Activated T-cell treated with anti-CD3 and anti-CD28 coated beads, Interleukin-2, amount 50 U/mL, for 24 hours (primary cell): ENCODE measurements around the gene STK4.

Source experiments
- DNase-seq: peaks from one replicate; pipeline ENCODE4 v3.0.0-alpha.2; 2020
- H3K27ac Mint-ChIP-seq: 2 replicates; pipeline ENCODE4 v1.8.0; 2020; ENCODE audit warnings: mild to moderate bottlenecking, mixed read lengths
- H3K27me3 Mint-ChIP-seq: 2 replicates; pipeline ENCODE4 v1.8.0; 2020; ENCODE audit warnings: mixed read lengths
- H3K36me3 Mint-ChIP-seq: 2 replicates; pipeline ENCODE4 v1.8.0; 2020; ENCODE audit warnings: low read depth, mixed read lengths
- H3K4me1 Mint-ChIP-seq: 2 replicates; pipeline ENCODE4 v1.8.0; 2020; ENCODE audit warnings: low read depth, mixed read lengths
- H3K4me3 Mint-ChIP-seq: 2 replicates; pipeline ENCODE4 v1.8.0; 2020; ENCODE audit warnings: mild to moderate bottlenecking, moderate library complexity, mixed read lengths
- H3K9me3 Mint-ChIP-seq: 2 replicates; pipeline ENCODE4 v1.8.0; 2020; ENCODE audit warnings: mixed read lengths

STK4 gene

DNA sequence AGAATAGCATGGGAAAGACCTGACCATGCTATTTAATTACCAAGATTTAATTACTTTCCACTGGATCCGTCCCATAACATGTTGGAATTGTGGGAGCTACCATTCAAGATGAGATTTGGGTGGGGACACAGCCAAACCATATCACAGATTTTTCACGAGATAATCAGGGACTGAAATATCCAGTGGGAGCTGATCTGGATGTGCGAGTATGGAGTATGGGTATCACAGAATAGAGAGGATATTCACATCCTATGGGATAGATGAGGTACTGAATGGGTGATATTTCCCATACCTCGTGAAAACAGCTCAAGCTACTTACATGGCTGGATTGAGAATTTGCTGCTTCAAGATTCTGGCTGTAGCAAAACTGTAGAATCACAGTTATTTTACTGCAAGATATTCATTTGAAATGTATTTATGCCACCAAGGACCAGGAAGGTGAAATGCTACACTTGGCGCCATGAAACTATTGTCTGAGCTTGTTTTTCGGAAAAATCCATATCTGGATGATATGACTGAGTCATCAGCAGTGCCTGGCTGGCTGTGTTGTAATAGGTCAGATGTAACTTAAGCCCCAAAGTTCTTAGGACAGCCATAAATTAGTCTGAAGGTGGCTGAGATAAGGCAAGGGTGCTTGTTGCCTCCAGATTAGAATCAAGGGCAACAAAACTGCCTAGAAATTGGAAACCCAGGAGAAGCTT is 104.8 kb downstream of the STK4 start:
- Mint-ChIP-seq H3K4me3 (no peak overlapping the region), H3K9me3 (no peaks in the 10 kb centered on the region), H3K36me3 (peaks cover 91% of the 10 kb centered on the region), H3K4me1 (peaks cover 64% of the 10 kb centered on the region), H3K27ac (peak overlapping the region; percentile 73), H3K27me3 (no peaks in the 10 kb centered on the region)
- no peak for DNase-seq

DNA sequence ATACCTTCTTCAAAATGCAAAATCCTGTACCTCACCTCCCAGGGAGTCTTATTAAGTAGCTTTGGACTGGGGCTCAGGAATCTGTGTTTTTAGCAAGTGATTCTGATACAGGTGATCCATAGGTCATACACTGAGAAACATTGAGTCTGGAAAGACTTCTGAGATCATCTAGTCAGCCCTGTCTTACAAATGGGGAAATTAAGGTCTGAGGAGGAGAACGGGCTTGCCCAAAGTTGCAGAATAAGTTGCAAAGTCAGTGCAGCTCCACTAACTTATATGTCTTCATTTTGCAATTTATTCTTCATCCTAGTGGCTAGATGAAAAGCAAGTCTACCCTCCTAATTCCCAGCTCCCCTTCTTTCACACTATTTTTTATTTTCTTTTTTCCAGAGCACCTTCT is 105.8 kb downstream of the STK4 start:
- H3K4me3 Mint-ChIP-seq, result no peak overlapping the region
- DNase-seq, result no peak
- H3K36me3 Mint-ChIP-seq, result peaks cover 92% of the 10 kb centered on the region
- no peaks in the 10 kb centered on the region for H3K9me3 Mint-ChIP-seq
- H3K27ac Mint-ChIP-seq, result peak overlapping the region; percentile 79
- no peaks in the 10 kb centered on the region for H3K27me3 Mint-ChIP-seq
- H3K4me1 Mint-ChIP-seq, result peaks cover 55% of the 10 kb centered on the region

DNA sequence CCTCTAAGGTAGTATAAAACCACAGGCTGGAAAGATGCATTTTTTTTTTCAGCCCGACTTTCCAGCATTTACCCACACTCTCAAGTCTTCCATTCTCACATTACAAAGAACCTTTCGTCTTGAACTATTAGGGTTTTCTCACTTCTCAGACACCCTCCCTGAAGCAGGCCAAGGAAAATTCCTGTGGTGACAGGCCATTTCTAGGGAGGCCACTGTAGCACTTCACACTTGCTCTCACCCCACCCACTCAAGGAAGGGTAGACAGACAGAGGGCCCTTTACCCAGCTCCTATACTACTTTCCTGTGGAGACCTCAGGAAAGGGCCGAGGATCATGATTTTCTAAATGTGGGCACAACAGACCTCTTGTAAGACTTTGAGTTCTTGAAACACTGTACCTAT is 106.9 kb downstream of the STK4 start:
- no peaks in the 10 kb centered on the region for H3K9me3 Mint-ChIP-seq
- H3K27ac Mint-ChIP-seq, result peak overlapping the region; percentile 87
- H3K4me1 Mint-ChIP-seq, result peaks cover 44% of the 10 kb centered on the region
- no peak for DNase-seq
- H3K4me3 Mint-ChIP-seq, result no peak overlapping the region
- peaks cover 92% of the 10 kb centered on the region for H3K36me3 Mint-ChIP-seq
- no peaks in the 10 kb centered on the region for H3K27me3 Mint-ChIP-seq

DNA sequence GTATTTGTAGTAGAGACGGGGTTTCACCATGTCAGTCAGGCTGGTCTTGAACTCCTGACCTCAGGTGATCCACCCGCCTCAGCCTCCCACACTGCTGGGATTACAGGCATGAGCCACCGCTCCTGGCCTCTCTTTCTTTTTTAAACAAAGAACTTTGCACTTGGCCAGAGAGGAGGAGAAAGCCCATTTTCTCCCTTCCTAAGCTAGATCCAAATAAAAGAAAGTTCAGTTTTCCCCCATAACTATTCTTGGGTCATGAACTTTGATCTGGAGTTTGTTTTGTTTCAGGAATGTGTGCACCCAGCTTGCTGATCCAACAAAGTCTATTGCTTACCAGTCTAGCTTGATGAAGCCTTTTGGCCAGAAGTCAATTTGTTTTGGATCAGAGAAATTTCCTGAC is 111.2 kb downstream of the STK4 start:
- Mint-ChIP-seq H3K36me3 (peaks cover 98% of the 10 kb centered on the region), H3K27me3 (no peaks in the 10 kb centered on the region), H3K27ac (peak overlapping the region; percentile 42), H3K4me1 (peaks cover 10% of the 10 kb centered on the region), H3K9me3 (peaks cover 9% of the 10 kb centered on the region), H3K4me3 (no peak overlapping the region)
- DNase-seq, result no peak

DNA sequence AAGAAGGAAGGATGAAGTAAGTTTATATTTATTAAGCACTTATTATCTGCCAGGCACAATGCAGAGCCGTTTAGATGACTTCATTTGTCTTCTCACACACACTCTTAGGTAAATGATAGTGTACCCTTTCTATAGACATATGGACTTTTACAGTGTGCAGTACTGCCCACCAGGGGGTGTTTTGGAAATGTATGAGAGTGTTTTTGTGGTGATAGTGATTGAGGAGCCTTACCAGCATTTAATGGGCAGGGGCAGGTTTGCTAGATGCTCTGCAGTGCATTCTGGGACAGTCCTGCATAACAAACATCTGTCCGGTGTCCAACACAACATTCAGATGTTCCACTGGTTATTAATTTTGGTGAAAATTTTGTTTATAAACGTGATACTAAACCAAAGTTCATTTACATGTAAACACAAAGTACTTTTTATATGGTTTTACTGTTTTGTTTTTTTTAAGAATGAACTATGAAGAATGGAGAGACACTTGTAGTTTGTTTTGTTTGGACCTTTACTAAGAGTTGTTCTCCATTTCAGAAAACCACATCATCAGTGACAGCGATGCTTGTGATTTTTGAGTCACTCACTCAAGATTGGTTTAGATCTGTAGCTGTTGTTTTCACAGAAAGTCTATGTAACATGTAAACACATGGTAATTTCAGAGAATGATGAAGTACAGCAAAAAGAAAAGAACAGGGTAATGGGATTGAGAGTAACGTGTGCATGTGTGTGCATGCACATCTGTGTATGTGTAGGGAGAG is 114.7 kb downstream of the STK4 start:
- H3K4me3 Mint-ChIP-seq, result no peak overlapping the region
- H3K9me3 Mint-ChIP-seq, result peaks cover 9% of the 10 kb centered on the region
- peak overlapping the region; percentile 2 for H3K27ac Mint-ChIP-seq
- peaks cover 100% of the 10 kb centered on the region for H3K36me3 Mint-ChIP-seq
- H3K27me3 Mint-ChIP-seq, result no peaks in the 10 kb centered on the region
- H3K4me1 Mint-ChIP-seq, result peaks cover 2% of the 10 kb centered on the region
- no peak for DNase-seq

DNA sequence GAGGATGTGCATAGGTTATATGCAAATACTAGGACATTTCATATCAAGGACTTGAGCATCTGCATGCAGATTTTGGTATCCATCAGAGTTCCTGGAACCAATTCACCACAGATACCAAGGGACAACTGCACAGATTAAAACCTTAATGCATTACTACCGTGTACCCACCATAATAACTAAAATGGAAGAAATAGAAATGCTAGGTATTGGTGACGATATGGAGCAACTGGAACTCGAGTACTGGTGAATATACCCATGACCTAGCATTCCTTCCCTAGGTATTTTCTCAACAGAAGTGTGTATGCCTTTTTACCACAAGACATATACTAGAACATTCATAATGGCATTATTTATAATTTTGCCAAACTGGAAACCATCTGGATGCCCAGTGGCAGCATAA is 116.2 kb downstream of the STK4 start:
- no peak overlapping the region for H3K27ac Mint-ChIP-seq
- H3K9me3 Mint-ChIP-seq, result peaks cover 9% of the 10 kb centered on the region
- no peak for DNase-seq
- peaks cover 3% of the 10 kb centered on the region for H3K4me1 Mint-ChIP-seq
- H3K36me3 Mint-ChIP-seq, result peaks cover 100% of the 10 kb centered on the region
- H3K4me3 Mint-ChIP-seq, result no peak overlapping the region
- H3K27me3 Mint-ChIP-seq, result no peaks in the 10 kb centered on the region

DNA sequence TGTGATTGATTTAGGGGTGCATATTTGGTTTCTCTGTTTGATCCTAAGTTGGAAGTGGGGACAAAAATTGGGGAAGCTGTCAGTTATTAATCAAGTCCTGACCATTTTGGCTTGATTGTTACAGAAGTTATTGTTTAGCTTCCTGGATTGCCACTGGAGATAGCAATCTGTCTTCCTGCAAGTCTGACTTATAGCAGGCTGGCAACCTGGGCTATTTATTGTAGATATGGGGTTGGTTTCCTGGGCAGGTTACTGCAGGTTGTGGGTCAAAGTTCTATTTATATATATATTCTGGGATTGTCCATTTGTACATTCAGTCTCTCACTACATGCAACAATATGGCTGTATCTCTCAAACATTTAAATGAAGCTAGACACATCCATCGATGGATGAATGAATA is 116.8 kb downstream of the STK4 start:
- H3K27ac Mint-ChIP-seq, result peak overlapping the region; percentile 55
- DNase-seq, result no peak
- H3K4me1 Mint-ChIP-seq, result peaks cover 3% of the 10 kb centered on the region
- no peak overlapping the region for H3K4me3 Mint-ChIP-seq
- H3K27me3 Mint-ChIP-seq, result no peaks in the 10 kb centered on the region
- peaks cover 100% of the 10 kb centered on the region for H3K36me3 Mint-ChIP-seq
- H3K9me3 Mint-ChIP-seq, result peaks cover 9% of the 10 kb centered on the region

DNA sequence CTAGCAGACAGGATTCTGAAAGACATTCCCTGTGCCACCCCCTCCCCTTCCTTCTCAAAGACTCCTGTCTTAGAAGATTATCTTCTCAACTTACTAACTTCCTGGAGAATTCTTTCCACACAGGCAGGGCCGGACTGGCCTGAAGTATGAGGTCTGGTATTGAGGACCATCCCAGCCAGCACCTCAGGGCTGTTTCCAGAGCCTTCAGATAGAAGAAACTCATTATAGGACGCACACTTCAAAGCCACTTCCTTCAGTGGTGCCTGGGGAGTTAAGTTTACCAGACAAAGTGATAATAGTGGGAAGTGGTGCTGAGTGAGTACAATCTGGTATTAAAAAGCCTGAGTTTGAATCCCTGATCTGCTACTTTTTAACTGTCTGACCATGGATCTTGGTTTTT is 119.0 kb downstream of the STK4 start:
- Mint-ChIP-seq H3K36me3 (peaks cover 97% of the 10 kb centered on the region), H3K27me3 (no peaks in the 10 kb centered on the region), H3K4me1 (peaks cover 3% of the 10 kb centered on the region), H3K27ac (peak overlapping the region; percentile 62), H3K9me3 (peaks cover 4% of the 10 kb centered on the region), H3K4me3 (no peak overlapping the region)
- no peak for DNase-seq

DNA sequence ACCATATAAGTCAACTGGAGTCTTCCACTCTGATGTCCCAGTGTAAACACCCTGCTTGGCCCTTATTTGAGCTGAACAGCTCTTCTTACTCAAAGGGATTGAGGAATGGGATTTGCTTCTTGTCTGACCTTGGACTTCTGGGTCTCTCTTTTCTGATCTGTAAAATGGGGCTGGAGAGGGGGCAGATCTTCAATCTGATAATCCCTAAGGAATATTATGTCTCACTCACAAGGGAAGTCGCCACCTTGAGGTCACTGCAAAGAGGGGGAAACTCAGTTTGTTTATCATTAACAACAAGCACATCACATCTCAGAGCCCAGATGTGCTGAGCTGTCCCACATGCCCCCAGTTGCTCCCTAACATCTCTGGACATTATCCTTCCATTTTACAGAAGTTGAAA is 119.6 kb downstream of the STK4 start:
- H3K9me3 Mint-ChIP-seq, result peaks cover 4% of the 10 kb centered on the region
- no peak overlapping the region for H3K4me3 Mint-ChIP-seq
- H3K4me1 Mint-ChIP-seq, result peaks cover 3% of the 10 kb centered on the region
- H3K36me3 Mint-ChIP-seq, result peaks cover 97% of the 10 kb centered on the region
- peak overlapping the region; percentile 50 for H3K27ac Mint-ChIP-seq
- no peak for DNase-seq
- H3K27me3 Mint-ChIP-seq, result no peaks in the 10 kb centered on the region

DNA sequence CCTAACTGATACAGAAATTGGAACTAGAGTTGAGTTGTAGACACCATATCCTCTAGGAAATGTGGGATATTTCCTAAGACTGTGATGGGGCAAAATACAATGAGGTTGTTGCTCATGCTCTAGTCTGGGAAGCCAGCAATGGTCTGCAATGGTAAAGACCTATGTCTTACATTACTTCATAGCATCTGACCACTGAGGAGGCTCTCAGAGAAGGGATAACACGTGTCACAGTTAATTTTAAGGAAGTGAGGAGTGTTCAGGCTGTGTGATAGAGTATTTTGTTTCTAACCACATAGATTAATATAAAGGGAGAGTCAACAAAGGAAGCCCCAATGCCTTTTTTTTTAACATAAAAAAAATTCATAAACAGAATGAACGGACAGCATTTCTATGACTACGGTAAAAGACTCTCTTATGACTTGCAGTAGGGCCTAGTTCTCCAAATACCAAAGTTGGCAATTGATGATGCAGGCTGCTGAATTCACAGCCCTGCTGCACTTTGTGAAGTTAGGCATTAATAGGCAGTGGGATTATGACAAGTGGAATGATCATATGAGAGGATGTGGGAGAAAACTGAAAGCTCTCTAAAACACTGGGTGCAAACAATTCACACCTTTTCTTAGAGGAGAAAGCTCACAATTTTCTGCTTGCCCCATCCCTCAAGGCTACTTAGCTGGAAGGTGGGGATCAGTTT is 120.9 kb downstream of the STK4 start:
- Mint-ChIP-seq H3K27me3 (no peaks in the 10 kb centered on the region), H3K4me3 (no peak overlapping the region), H3K27ac (peak overlapping the region; percentile 41), H3K4me1 (peaks cover 3% of the 10 kb centered on the region), H3K36me3 (peaks cover 86% of the 10 kb centered on the region), H3K9me3 (no peaks in the 10 kb centered on the region)
- DNase-seq, result no peak

DNA sequence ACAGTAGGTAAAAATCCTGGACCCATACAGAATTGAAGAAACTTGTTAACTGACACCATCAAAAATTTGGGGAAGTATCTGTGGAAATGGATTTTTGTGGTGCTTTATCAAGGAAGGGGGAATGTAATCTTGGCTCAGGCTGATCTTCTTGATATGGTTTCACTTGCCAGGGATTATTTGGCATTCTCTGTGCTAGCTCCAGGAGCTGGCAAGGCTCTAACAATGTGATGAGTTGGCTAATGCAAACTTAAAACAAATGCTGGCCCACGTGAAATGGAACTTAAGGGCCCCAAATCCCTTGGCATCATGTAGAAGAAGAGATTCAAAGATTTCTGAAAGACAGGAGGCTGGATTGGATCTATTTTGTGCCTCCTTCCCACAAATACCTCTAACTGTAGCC is 121.5 kb downstream of the STK4 start:
- no peaks in the 10 kb centered on the region for H3K9me3 Mint-ChIP-seq
- peak overlapping the region; percentile 41 for H3K27ac Mint-ChIP-seq
- H3K27me3 Mint-ChIP-seq, result no peaks in the 10 kb centered on the region
- peaks cover 81% of the 10 kb centered on the region for H3K36me3 Mint-ChIP-seq
- H3K4me1 Mint-ChIP-seq, result peaks cover 3% of the 10 kb centered on the region
- no peak overlapping the region for H3K4me3 Mint-ChIP-seq
- no peak for DNase-seq

DNA sequence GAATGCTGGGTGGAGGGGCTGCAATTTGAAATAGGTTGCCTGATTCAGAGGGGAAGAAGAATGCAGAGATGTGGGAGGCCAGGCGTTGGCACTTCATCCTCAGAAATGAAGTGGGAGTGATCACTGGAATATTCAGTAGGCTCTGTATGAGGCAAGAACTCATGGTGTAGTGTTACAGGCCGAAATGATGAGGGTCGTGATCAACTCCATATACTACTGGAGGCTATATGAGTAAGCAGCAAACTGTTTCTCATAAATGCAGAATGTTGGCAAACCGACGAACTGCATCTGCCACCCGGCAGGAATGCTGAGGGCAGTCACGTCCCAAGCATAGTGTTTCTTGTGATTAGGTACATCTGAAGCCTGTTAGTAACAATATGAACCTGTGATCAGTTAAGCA is 121.9 kb downstream of the STK4 start:
- no peak for DNase-seq
- H3K4me1 Mint-ChIP-seq, result peaks cover 3% of the 10 kb centered on the region
- no peak overlapping the region for H3K4me3 Mint-ChIP-seq
- no peak overlapping the region for H3K27ac Mint-ChIP-seq
- no peaks in the 10 kb centered on the region for H3K9me3 Mint-ChIP-seq
- H3K36me3 Mint-ChIP-seq, result peaks cover 76% of the 10 kb centered on the region
- no peaks in the 10 kb centered on the region for H3K27me3 Mint-ChIP-seq

DNA sequence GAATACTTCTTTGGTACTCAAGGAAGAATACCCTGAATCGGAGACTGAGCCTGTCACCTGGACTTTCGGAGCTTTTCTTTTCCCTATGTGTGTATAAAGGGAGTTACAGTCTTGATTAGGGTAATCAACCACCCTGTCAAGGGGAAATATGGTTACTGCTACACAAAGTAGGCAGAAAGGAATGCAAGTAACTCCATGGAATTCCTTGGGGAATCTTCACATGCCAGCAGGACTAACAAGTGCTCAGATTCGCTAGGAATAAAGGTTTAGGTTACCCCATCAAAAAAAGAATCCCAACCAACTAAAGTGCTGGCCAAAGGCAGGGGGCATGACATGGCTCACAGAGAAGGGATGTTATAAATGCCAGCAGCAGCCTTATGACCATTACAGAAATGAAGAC is 124.2 kb downstream of the STK4 start:
- Mint-ChIP-seq H3K36me3 (peaks cover 54% of the 10 kb centered on the region), H3K4me3 (no peak overlapping the region), H3K27ac (peak overlapping the region; percentile 18), H3K9me3 (no peaks in the 10 kb centered on the region), H3K4me1 (peaks cover 3% of the 10 kb centered on the region), H3K27me3 (no peaks in the 10 kb centered on the region)
- no peak for DNase-seq

DNA sequence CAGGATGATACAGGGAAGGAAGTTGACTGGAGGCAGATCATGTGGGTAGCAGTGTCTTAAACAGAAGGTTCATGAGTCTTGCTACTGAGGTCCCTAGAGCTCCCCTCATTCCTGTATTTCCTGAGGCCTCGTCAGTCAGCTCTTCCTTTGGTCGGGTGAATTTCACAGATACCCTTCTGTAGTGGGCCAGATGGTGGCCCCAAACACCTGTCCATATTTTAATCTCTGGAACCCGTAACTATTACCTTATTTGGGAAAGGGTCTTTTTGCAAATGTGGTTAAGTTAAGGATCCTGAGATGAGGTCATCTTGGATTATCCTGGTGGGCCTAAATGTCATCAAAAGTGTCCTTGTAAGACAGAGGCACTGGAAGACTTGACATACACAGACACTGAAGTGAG is 125.1 kb downstream of the STK4 start:
- no peak overlapping the region for H3K27ac Mint-ChIP-seq
- H3K36me3 Mint-ChIP-seq, result peaks cover 45% of the 10 kb centered on the region
- peaks cover 5% of the 10 kb centered on the region for H3K27me3 Mint-ChIP-seq
- H3K4me3 Mint-ChIP-seq, result no peak overlapping the region
- peaks cover 7% of the 10 kb centered on the region for H3K4me1 Mint-ChIP-seq
- no peak for DNase-seq
- no peaks in the 10 kb centered on the region for H3K9me3 Mint-ChIP-seq

DNA sequence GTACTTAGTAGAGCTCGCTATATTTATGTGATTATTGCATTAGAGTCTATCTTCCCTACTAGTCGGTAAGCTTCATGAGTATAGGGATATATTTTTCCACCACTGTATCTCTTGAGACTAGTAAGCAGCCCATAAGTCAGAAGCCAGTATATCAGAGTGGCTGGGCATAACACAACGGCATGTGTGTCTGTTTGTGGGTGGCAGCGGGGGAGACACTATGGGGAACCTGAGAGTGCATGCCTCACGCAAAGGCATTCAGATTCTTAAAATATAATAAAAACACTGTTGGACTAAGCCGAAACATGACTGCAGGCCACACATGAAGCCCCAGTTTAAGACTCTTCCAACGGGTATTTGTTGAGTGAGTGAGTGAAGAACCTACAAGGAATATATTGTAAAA is 126.6 kb downstream of the STK4 start:
- H3K27me3 Mint-ChIP-seq, result peaks cover 19% of the 10 kb centered on the region
- H3K4me1 Mint-ChIP-seq, result peaks cover 10% of the 10 kb centered on the region
- no peak for DNase-seq
- H3K36me3 Mint-ChIP-seq, result peaks cover 30% of the 10 kb centered on the region
- no peaks in the 10 kb centered on the region for H3K9me3 Mint-ChIP-seq
- H3K4me3 Mint-ChIP-seq, result no peak overlapping the region
- no peak overlapping the region for H3K27ac Mint-ChIP-seq
